ENCODE measurements around the gene EEFSEC.

The EEFSEC gene

GRCh38 chr3:128185630-128186447 lies 32.6 kb downstream of the EEFSEC start:
- DNase-seq: no peak

- DNase-seq: no peak
Measured at GRCh38 chr3:128187495-128187894, 34.2 kb downstream of the EEFSEC start.

- no peak for DNase-seq
Measured at GRCh38 chr3:128188326-128188725, 35.0 kb downstream of the EEFSEC start.

DNA sequence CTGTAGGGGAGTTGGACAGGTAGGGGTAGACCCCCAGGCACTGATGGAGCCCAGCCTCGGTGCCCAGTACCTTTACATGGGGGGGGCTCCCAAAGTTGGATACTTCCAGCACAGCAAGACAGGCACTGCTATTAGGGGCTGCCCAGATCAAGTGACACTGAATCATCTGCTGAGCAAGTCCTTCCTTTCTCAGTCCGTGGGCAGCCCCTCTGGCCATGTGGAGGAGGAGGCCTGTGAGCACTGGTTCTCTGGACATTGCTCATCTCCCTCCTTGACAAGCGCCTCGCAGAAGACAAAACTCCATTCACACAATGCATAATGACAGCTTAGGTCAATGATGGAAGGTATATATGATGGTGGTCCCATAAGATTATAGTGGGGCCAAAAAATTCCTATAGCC lies 35.7 kb downstream of the EEFSEC start:
- DNase-seq: no peak

DNA sequence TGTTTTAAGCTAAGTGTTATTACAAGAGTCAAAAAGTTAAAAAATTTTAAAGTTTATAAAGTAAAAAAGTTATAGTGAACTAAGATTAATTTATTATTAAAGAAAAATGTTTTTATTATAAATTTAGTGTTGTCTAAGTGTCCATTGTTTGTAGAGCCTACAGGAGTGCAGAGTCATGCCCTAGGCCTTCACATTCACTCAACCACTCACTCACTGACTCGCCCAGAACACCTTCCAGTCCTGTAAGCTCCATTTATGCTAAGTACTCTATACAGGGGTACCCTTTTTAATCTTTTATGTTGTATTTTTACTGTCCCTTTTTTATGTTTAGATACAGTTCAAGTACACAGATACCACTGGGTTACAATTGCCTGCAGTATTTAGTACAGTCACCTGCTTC lies 37.2 kb downstream of the EEFSEC start:
- no peak for DNase-seq

DNA sequence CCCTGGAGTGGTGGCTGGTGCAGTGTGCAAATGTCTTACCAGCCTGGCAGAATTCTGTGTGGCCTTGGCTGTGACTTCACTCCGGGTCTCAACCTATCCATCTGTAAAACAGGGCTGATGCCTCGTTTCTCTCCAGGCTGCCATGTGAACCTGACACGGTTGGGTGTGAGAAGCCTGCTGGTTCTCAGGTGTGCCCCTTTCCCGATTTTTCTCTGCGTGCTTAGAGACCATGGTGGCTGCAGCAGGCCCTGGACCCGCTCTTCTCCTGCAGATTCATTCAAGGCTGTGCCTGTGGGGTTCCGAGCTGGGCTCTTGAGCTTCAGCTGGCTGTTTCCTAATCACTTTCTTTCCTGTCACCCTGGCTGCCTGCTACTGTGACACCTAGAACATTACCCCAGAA lies 38.9 kb downstream of the EEFSEC start:
- DNase-seq: no peak

DNA sequence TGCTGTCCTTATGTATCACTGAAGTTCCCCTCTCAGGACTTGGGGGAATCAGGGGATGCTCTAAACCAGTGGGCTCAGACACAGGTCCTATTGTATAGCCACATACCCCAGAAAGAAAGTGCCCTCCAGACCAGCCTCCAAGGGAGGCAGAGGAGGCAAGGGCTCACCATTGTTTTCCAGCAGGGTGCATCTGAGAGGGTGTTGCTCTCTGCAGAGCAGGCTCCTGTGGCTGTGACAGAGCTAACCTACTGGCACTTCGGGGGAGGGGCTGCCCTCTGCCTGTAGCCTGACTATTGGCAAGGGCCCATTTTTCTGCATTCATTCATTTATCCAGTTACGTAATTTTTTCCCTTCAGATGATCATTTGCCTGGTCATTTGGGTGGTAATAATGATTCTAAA lies 39.9 kb downstream of the EEFSEC start:
- no peak for DNase-seq

DNA sequence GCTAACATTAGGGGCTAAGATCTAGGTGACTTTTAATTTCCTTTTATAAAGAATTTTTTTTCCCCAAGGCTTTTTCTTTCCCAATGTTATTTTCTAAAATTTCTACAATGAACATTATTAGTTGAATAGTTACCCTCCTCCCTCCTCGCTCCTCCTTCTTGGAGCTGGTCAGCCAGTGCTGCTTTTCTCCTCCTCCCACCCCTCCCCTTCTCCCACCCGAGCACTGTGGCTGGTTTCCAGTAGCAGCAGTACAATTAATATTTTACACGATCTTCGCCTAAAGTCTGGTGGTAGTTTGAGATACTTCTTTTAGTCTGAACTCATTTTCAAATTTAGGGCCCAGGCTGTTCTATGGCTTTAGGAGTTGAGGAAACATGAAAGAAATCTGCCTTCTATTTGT lies 41.6 kb downstream of the EEFSEC start:
- DNase-seq: no peak

GRCh38 chr3:128195369-128195768 lies 42.1 kb downstream of the EEFSEC start:
- no peak for DNase-seq

GRCh38 chr3:128195802-128196201 lies 42.5 kb downstream of the EEFSEC start:
- DNase-seq: no peak

DNA sequence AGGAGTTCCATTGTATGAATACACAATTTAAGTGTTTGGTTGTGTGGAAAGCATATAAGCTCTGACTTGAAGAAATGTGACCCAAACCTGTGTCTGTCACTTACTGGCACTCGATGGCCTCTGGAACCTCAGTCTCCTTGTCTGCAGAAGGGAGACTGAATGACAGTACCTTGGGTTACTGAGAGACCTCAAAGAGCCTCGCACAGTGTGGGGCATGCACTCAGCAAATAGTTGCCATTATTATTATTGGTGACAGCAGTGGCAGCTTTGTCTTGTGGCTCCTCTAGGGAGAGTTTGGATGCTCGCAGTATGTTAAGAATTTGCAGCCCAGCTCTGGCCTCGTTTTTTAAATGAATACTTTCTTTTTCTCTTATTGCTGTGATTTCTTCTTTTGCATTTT lies 43.4 kb downstream of the EEFSEC start:
- DNase-seq: no peak

GRCh38 chr3:128197855-128198254 lies 44.6 kb downstream of the EEFSEC start:
- no peak for DNase-seq

DNA sequence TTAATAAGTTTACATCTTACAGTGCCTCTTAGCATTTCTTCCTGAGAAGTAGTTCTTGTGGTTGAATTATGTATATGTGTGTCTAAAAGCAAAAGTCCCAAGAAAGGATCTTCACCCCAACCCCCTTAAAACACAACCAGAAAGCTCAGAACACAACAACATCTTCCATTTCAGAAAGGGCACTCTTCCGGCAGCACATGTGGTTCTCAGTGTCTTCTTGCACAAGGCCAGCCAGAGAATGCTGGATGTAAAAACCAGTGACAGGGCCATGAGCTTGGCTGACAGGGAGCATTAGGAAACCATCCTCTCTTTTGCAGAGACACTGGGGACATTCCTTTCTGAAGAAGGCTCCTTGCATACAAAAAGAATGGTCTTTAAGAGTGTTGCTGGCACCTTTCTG lies 45.0 kb downstream of the EEFSEC start:
- no peak for DNase-seq

DNA sequence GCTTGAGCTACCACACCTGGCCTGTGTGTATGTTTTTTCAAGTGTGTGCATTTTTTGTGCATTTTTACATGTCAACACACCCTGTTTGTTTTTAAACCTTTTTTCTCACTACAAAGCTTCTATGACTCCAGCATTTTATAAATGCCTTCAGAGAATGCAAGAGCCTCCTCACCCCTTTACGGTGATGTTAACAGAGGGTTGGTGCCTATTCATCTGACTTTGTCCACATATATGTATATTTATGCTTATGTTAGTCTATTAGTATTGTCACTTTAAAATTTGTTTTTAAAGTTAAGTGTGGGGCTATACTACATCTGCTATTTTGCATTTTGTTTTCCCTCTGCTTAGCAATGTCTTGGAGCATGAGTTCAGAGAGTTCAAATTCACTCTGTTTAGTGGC lies 45.8 kb downstream of the EEFSEC start:
- no peak for DNase-seq

DNA sequence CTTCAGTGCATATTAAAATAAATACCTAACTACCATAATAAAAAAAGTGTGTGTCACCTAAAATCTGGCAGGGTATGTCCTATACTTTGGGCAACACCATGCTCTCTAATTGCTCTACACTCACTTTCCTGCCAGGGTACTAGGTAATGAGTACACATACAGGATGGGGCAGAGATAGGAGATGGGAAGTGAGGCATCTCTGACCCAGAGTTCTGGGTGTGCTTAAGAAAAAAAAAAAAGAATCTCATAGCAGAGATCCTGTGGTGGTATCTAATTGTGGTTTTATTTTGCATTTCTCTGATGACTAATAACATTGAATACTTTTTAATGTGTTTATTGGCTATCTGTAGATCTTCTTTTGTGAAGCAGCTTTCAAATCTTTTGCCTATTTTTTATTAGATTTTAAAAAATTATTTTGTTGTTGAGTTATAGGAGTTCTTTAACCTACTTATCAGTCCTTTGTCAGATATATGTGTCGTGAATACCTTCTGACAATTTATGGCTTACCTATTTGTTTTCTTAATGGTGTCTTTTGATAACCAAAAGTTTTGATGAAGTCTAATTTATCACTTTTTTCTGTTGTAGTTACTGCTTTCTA lies 48.0 kb downstream of the EEFSEC start:
- no peak for DNase-seq

DNA sequence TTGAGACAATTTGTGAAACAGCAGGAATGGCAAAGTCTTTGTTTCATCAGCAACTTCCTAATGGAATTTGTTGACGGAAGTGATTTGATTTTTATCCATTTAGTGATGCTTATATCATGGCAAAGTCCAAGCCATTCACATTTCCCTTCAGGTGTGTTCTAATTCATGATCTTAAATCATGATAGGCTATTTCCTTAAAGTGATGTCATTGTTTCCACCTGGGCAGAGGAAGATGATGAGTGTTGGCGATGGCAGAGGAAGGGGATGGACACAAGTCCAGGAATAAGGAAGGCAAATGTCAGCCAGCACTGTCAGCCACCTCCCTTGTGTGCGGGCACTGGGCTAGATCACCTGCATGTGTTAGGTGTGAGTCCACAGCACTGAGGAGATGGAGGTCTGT lies 49.9 kb downstream of the EEFSEC start:
- no peak for DNase-seq

- DNase-seq: no peak
Measured at GRCh38 chr3:128205558-128206145, 52.4 kb downstream of the EEFSEC start.

DNA sequence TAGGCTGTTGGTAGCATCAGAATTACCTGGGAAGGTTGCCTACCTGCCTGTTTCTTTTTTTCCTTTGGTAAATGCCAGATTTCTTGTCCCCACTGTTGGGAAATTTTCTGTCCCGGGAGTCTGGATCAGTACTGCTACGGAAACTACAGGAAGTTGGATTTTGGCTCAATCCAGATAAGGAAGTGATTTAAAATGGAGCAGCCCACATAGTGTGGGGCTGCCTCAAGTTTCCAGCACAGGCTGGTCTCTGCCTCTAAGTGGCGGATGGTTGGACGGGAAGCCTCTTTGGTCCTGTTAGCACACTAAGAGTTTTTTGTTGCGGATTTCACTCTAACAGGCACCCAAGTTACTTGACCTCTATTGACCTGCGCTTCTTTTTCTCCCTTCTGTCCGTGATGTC lies 54.7 kb downstream of the EEFSEC start:
- DNase-seq: no peak

DNA sequence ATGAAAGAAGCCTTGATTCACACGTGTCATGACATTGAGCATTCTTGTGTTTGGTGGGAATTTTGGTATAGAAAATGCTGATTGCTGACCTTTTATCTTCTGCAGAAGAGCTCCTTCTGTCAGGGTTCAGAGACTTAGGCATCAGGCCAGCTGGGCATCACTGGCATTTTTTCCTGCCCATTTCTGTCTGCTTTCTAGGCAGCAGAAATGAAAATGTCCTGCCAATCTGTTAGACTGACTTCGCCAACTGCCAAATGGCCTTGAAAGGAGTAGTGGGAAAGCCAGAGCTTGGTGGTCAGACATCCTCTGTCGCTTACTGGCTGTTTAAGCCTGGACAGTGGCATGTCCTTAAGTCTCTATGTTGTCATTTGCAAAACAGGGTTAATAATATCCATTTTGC lies 57.4 kb downstream of the EEFSEC start:
- DNase-seq: peak; percentile 20

GRCh38 chr3:128214056-128214455 lies 60.8 kb downstream of the EEFSEC start:
- no peak for DNase-seq

GRCh38 chr3:128215290-128215689 lies 62.0 kb downstream of the EEFSEC start:
- no peak for DNase-seq

DNA sequence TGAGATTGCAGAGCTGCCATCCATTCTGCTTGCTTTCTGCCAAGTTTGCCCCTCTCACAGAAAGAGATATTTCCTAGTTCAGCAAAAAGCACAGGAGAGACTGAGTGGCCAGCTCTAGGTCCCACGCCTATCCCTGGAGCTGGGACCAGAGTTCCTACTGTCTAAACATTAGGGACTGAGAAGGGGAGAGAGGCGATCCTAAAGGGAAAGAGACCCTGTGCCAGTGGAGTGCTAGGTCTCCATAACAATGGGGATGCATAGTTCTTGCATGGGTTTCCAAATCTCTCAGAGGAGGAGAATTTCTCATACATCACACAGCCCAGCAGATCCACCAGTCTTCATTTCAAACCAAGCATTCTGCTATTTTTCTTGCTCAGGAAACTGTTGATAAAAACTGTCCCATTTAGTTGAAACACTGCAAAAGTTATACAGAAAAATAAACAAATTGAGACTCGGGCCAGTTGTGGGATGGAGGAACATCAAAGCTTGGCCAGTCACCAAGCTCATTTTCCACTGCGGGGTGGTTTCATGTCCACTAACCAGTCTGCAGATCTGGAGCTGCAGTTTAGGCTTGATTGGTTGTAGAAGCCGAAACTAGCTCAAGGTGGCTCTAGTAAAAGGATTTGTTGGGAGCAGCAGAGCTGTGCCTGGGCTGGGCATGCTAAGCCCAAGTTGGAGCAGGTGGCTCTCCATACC lies 62.7 kb downstream of the EEFSEC start:
- no peak for DNase-seq

GRCh38 chr3:128217702-128218547 lies 64.6 kb downstream of the EEFSEC start:
- no peak for DNase-seq
